ENCODE results near the gene NOP58.

DNA sequence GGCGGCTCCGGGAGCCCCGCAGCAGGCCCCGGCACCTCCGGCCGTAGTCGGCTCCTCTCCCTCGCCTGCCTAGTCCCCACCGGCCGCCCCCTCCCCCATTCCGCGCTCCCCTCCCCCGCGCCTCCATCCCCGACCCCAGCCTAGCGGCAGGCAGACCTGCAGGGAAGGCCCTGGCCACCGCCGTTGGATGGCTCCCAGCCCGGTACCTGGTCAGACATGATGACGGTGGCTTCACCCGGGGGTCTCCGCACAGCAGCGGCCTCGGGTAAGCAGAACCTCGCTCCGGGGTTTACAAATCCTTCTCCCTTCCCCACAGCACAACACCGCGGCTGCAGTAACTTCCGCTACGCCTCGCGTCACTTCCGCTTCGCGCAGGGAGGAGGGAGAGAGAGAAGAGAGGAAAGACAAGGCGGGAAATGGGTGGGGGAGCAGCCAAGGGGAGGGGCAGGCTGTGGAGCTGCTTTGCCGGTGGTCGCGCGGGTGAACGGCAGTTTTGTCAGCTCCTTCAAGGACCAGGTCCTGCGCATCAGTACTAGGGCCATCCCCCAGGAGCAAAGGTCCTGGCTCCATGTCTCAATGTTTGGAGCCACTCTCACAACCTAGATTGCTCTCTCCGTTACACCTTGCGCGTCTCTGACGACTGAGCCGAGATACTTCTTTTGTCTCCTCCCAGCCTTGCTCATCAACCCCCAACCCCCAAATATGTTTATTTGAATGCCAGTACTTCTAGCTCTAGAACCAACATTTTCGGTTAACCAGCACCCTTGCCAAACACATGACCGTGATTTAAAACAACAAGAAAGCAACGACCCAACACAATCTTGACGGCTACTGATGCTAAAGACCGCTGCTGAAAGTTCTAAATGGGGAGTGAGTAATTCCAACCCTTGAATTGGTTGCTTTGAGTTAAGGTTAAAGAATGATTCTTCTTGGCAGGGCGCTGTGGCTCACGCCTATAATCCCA lies 27.0 kb upstream of the NOP58 start, which contains the start of gene SUMO1:
- no peak for TF ChIP-seq CTCF (IDR thresholded peaks at IDR 0.05)
- no peak for TF ChIP-seq RARB (CRISPR knock-in tag; IDR thresholded peaks at IDR 0.05)
- no peak for TF ChIP-seq MYC (IDR thresholded peaks at IDR 0.05; ENCODE audit: borderline replicate concordance, low read length)
- TF ChIP-seq EHMT2 (IDR thresholded peaks at IDR 0.05; ENCODE audit: low read depth), result no peak
- TF ChIP-seq POLR2A (IDR thresholded peaks at IDR 0.05; ENCODE audit: low read length), result peak; percentile 83
- TF ChIP-seq HOXA7 (CRISPR knock-in tag; IDR thresholded peaks at IDR 0.05), result no peak
- TF ChIP-seq CEBPB (IDR thresholded peaks at IDR 0.05), result no peak
- TF ChIP-seq, protein P1, sequence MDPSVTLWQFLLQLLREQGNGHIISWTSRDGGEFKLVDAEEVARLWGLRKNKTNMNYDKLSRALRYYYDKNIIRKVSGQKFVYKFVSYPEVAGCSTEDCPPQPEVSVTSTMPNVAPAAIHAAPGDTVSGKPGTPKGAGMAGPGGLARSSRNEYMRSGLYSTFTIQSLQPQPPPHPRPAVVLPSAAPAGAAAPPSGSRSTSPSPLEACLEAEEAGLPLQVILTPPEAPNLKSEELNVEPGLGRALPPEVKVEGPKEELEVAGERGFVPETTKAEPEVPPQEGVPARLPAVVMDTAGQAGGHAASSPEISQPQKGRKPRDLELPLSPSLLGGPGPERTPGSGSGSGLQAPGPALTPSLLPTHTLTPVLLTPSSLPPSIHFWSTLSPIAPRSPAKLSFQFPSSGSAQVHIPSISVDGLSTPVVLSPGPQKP (IDR thresholded peaks at IDR 0.05; ENCODE audit: low read depth, low read length), result no peak
- no peak for TF ChIP-seq MAFK (IDR thresholded peaks at IDR 0.05; ENCODE audit: partially characterized antibody)
- TF ChIP-seq RNF2 (IDR thresholded peaks at IDR 0.05; ENCODE audit: borderline replicate concordance, low read depth), result no peak
- TF ChIP-seq, protein P2, sequence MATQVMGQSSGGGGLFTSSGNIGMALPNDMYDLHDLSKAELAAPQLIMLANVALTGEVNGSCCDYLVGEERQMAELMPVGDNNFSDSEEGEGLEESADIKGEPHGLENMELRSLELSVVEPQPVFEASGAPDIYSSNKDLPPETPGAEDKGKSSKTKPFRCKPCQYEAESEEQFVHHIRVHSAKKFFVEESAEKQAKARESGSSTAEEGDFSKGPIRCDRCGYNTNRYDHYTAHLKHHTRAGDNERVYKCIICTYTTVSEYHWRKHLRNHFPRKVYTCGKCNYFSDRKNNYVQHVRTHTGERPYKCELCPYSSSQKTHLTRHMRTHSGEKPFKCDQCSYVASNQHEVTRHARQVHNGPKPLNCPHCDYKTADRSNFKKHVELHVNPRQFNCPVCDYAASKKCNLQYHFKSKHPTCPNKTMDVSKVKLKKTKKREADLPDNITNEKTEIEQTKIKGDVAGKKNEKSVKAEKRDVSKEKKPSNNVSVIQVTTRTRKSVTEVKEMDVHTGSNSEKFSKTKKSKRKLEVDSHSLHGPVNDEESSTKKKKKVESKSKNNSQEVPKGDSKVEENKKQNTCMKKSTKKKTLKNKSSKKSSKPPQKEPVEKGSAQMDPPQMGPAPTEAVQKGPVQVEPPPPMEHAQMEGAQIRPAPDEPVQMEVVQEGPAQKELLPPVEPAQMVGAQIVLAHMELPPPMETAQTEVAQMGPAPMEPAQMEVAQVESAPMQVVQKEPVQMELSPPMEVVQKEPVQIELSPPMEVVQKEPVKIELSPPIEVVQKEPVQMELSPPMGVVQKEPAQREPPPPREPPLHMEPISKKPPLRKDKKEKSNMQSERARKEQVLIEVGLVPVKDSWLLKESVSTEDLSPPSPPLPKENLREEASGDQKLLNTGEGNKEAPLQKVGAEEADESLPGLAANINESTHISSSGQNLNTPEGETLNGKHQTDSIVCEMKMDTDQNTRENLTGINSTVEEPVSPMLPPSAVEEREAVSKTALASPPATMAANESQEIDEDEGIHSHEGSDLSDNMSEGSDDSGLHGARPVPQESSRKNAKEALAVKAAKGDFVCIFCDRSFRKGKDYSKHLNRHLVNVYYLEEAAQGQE (IDR thresholded peaks at IDR 0.05), result no peak
- no peak for TF ChIP-seq FOSB (CRISPR knock-in tag; IDR thresholded peaks at IDR 0.05)
- no peak for TF ChIP-seq EP300 (IDR thresholded peaks at IDR 0.05)

Measured in A549 (cell line).